Calu3 (cell line): ENCODE data around the gene SORT1. TPM values are rescaled to one million over a fixed set of nuclear protein-coding genes. Genes with fewer than 3 reads are reported as not detected.

Experiments used
- BruUV-seq: library from RNA; stranded (reverse); fragments of 400-500 nt; replicated peaks from 2 replicates; lab custom pipeline; 2021; lab: Mats Ljungman, UMichigan
- CTCF ChIA-PET: fragments of 300-600 bp; sonication (Branson Sonifier 250); formaldehyde crosslinking; loops from one replicate; lab custom pipeline; 2022; ENCODE audit warnings: antibody characterized with exemption; lab: Charles Lee
- DNase-seq: peaks from one replicate; pipeline ENCODE4 v3.0.0; 2022
- H3K27ac Mint-ChIP-seq: one replicate; pipeline ENCODE4 v1.8.0; 2022; ENCODE audit warnings: mixed read lengths; ENCODE audit not compliant: unreplicated experiment
- H3K27me3 Mint-ChIP-seq: one replicate; pipeline ENCODE4 v1.8.0; 2022; ENCODE audit warnings: mixed read lengths; ENCODE audit not compliant: unreplicated experiment
- H3K36me3 Mint-ChIP-seq: one replicate; pipeline ENCODE4 v1.8.0; 2022; ENCODE audit warnings: mild to moderate bottlenecking, moderate library complexity, mixed read lengths; ENCODE audit not compliant: insufficient read depth, unreplicated experiment
- H3K4me1 Mint-ChIP-seq: one replicate; pipeline ENCODE4 v1.8.0; 2022; ENCODE audit warnings: mild to moderate bottlenecking, low read depth, mixed read lengths; ENCODE audit not compliant: unreplicated experiment
- H3K4me3 Mint-ChIP-seq: one replicate; pipeline ENCODE4 v1.8.0; 2022; ENCODE audit warnings: mild to moderate bottlenecking, low read depth, moderate library complexity, mixed read lengths; ENCODE audit not compliant: unreplicated experiment
- H3K9me3 Mint-ChIP-seq: one replicate; pipeline ENCODE4 v1.8.0; 2022; ENCODE audit warnings: low read depth, mixed read lengths; ENCODE audit not compliant: unreplicated experiment
- intact Hi-C: fragments of 100-400 bp; cut with micrococcal nuclease; formaldehyde crosslinking; loops from one replicate; pipeline ENCODE4 v1.10.0; 2022; ENCODE audit not compliant: unreplicated experiment
- total RNA-seq: library from RNA; stranded (reverse); gene quantifications from 2 replicates; pipeline ENCODE4 v1.2.3, GENCODE V29; 2022
- TF ChIP-seq, protein P1 (sequence below): fragments of 200-600 bp; IDR thresholded peaks from one replicate; pipeline ENCODE4 v1.8.0; 2022; ENCODE audit warnings: antibody characterized with exemption; ENCODE audit not compliant: unreplicated experiment

The SORT1 gene
- total RNA-seq, 1 experiment from 2014 or later = 68.2 TPM

DNA sequence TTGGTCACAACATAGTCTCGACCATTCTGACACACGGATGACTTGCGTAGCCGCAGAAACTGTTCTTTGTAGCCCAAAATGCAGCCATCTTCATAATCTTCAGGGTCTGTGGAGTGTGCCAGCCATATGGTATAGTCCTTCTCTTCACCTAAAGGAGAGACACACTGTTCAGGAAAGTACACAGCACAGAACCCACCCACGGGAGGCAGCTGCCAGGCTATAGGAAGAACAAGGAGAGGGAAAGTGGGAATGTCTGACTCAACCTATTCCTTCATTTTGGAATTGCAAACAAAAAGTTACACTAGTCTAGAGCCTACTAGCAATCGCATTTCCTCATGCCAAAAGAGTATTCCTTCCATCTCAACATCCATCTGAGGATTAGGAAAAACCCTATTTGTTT lies 74.7 kb downstream of the SORT1 start:
- Mint-ChIP-seq H3K36me3 (peaks cover 5% of the 10 kb centered on the region), H3K27me3 (no peaks in the 10 kb centered on the region), H3K4me1 (no peaks in the 10 kb centered on the region), H3K4me3 (no peak overlapping the region), H3K9me3 (no peaks in the 10 kb centered on the region), H3K27ac (no peak overlapping the region)
- TF ChIP-seq, protein P1, sequence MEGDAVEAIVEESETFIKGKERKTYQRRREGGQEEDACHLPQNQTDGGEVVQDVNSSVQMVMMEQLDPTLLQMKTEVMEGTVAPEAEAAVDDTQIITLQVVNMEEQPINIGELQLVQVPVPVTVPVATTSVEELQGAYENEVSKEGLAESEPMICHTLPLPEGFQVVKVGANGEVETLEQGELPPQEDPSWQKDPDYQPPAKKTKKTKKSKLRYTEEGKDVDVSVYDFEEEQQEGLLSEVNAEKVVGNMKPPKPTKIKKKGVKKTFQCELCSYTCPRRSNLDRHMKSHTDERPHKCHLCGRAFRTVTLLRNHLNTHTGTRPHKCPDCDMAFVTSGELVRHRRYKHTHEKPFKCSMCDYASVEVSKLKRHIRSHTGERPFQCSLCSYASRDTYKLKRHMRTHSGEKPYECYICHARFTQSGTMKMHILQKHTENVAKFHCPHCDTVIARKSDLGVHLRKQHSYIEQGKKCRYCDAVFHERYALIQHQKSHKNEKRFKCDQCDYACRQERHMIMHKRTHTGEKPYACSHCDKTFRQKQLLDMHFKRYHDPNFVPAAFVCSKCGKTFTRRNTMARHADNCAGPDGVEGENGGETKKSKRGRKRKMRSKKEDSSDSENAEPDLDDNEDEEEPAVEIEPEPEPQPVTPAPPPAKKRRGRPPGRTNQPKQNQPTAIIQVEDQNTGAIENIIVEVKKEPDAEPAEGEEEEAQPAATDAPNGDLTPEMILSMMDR = no peak
- intact Hi-C loops = no loop called here
- no peak for DNase-seq
- no TSS peak for BruUV-seq
- CTCF ChIA-PET = interaction anchor here (0.6 kb wide), 1 partner anchor 56 kb away, joined by 4 read pairs; no protein-coding TSS in a partner anchor

DNA sequence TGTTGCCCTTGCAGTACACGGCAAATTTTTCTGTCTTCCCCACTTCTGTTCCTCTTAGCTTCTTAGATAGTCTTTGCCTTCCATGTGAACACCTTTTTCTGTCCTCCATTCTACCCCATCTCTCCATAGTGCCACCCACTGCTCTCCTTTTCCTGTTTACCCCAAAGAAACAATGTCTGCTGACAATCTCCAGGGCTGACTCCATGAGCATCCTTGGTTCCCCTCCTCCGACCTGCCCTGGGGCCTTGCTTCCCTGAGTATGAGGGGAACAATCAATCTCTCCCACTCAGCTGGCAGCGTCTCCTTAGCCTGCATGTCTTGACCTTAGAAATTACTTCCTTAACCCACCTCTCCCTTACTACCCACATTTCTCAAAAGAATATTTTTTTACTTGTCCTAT lies 78.6 kb downstream of the SORT1 start:
- CTCF ChIA-PET = no interaction called here
- intact Hi-C loops = no loop called here
- DNase-seq = no peak
- Mint-ChIP-seq H3K36me3 (peaks cover 5% of the 10 kb centered on the region), H3K9me3 (no peaks in the 10 kb centered on the region), H3K27ac (no peak overlapping the region), H3K4me3 (no peak overlapping the region), H3K27me3 (no peaks in the 10 kb centered on the region), H3K4me1 (no peaks in the 10 kb centered on the region)
- BruUV-seq = no TSS peak
- TF ChIP-seq, protein P1 = no peak

DNA sequence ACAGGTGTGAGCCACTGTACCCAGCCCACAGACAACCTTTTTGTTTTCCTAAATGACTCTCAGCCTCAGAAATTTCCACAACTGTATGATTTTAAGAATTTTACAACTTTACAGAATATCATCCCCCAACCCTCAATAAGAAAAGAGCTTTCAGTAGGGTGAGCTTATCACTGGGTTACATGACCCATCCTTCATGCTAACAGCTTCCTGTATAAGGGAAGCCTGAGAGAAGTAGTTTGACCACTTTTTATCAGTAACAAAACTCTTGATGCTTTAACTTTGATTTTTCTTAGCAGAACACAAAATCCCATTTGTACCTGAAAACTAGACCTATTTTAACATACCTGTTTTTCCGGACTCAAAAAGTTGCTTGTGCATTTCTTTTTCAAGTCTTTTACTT lies 81.2 kb downstream of the SORT1 start:
- Mint-ChIP-seq H3K36me3 (peaks cover 5% of the 10 kb centered on the region), H3K4me1 (no peaks in the 10 kb centered on the region), H3K27me3 (no peaks in the 10 kb centered on the region), H3K9me3 (no peaks in the 10 kb centered on the region), H3K27ac (no peak overlapping the region), H3K4me3 (no peak overlapping the region)
- CTCF ChIA-PET = no interaction called here
- intact Hi-C loops = no loop called here
- BruUV-seq = no TSS peak
- TF ChIP-seq, protein P1 = no peak
- no peak for DNase-seq

DNA sequence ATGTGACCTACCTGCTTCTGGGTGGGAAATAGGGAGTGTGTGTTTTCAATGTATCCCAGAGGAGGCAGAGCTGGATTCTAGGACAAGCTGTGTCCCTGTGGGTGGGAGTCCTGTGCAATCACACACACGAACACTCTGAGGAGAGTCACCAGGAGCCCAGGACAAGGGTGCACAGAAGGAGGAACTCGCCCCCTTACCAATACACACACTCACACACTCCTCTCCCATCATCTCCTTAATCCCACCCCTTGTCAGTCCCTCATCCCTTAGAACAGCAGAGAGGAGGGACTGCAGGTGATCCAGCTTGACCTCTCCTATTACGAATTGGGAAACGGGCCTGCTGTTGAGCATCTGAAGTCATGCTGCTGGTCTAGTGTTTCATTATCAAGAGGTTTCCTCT lies 82.4 kb downstream of the SORT1 start:
- H3K4me1 Mint-ChIP-seq = no peaks in the 10 kb centered on the region
- no peaks in the 10 kb centered on the region for H3K9me3 Mint-ChIP-seq
- intact Hi-C loops = no loop called here
- no peaks in the 10 kb centered on the region for H3K36me3 Mint-ChIP-seq
- no peaks in the 10 kb centered on the region for H3K27me3 Mint-ChIP-seq
- H3K27ac Mint-ChIP-seq = no peak overlapping the region
- CTCF ChIA-PET = no interaction called here
- TF ChIP-seq, protein P1 = no peak
- H3K4me3 Mint-ChIP-seq = no peak overlapping the region
- no peak for DNase-seq
- BruUV-seq = no TSS peak
